Parathyroid adenoma (tissue), 2 donors: ENCODE data around the gene CDC42BPA.

ENCODE experiments used
- H2AFZ ChIP-seq: fragments of 300-600 bp; sonication (generic); one replicate; pipeline ENCODE4 v1.7.0; 2017; ENCODE audit warnings: antibody characterized with exemption, mild to moderate bottlenecking
- H3K27ac ChIP-seq: fragments of 300-600 bp; sonication (generic); one replicate; pipeline ENCODE4 v1.7.0; 2017
- H3K27me3 ChIP-seq: fragments of 300-600 bp; sonication (generic); one replicate; pipeline ENCODE4 v1.7.0; 2017; ENCODE audit warnings: low read length; ENCODE audit not compliant: control insufficient read depth, insufficient read depth
- H3K36me3 ChIP-seq: fragments of 300-600 bp; sonication (generic); one replicate; pipeline ENCODE4 v1.7.0; 2017; ENCODE audit warnings: low read length; ENCODE audit not compliant: control insufficient read depth, insufficient read depth
- H3K4me1 ChIP-seq: fragments of 300-600 bp; sonication (generic); one replicate; pipeline ENCODE4 v1.7.0; 2017; ENCODE audit warnings: control low read depth
- H3K4me2 ChIP-seq: fragments of 300-600 bp; sonication (generic); one replicate; pipeline ENCODE4 v1.7.0; 2017; ENCODE audit warnings: low read length
- H3K4me3 ChIP-seq: fragments of 300-600 bp; sonication (generic); one replicate; pipeline ENCODE4 v1.7.0; 2017; ENCODE audit warnings: low read depth, low read length
- H3K79me2 ChIP-seq: fragments of 300-600 bp; sonication (generic); one replicate; pipeline ENCODE4 v1.7.0; 2017; ENCODE audit warnings: control low read depth
- H3K9ac ChIP-seq: fragments of 300-600 bp; sonication (generic); one replicate; pipeline ENCODE4 v1.7.0; 2017; ENCODE audit warnings: mild to moderate bottlenecking
- H3K9me3 ChIP-seq: fragments of 300-600 bp; sonication (generic); one replicate; pipeline ENCODE4 v1.7.0; 2017; ENCODE audit warnings: low read length; ENCODE audit not compliant: control insufficient read depth
- CTCF ChIP-seq: fragments of 300-600 bp; sonication (generic); IDR thresholded peaks from one replicate; pipeline ENCODE4 v1.7.0; 2017; ENCODE audit warnings: antibody characterized with exemption, mild to moderate bottlenecking
- donor health status: primary hyperparathyroidism.

Gene CDC42BPA

GRCh38 chr1:226965581-226966440 is 352.5 kb downstream of the CDC42BPA start:
- TF ChIP-seq CTCF, result no peak
- Histone ChIP-seq H3K9ac (no peak overlapping the region), H3K27ac (no peak overlapping the region), H3K36me3 (no peaks in the 10 kb centered on the region), H3K27me3 (no peaks in the 10 kb centered on the region), H3K4me1 (no peaks in the 10 kb centered on the region), H3K79me2 (no peaks in the 10 kb centered on the region), H3K4me3 (no peak overlapping the region), H3K4me2 (no peak overlapping the region), H3K9me3 (no peaks in the 10 kb centered on the region), H2AFZ (no peak overlapping the region)

- H3K9ac ChIP-seq, result no peak overlapping the region
- H3K27me3 ChIP-seq, result no peaks in the 10 kb centered on the region
- no peak overlapping the region for H3K4me3 ChIP-seq
- no peak overlapping the region for H3K27ac ChIP-seq
- no peaks in the 10 kb centered on the region for H3K4me1 ChIP-seq
- H3K36me3 ChIP-seq, result no peaks in the 10 kb centered on the region
- H3K4me2 ChIP-seq, result no peak overlapping the region
- H3K79me2 ChIP-seq, result no peaks in the 10 kb centered on the region
- H3K9me3 ChIP-seq, result no peaks in the 10 kb centered on the region
- H2AFZ ChIP-seq, result no peak overlapping the region
- no peak for TF ChIP-seq CTCF
Observed at GRCh38 chr1:226964611-226965486, 353.4 kb downstream of the CDC42BPA start.

DNA sequence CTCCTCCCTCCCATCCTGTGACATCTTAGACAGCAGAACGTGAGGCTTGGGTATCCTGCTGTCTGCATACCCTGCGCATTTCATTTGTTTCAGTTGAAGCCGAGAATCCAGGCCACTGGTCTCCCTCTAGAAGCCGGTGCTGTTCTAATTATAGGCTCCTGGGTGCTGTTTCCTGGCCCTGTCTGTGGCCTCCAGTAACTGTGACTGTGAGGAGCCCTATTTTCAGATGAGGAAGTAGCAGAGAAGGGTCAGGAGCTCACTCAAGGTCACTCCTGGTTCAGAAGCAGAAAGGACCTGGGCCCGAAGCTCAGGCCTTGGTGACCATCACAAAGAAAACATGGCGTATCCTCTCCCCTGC is 354.2 kb downstream of the CDC42BPA start:
- Histone ChIP-seq H2AFZ (no peak overlapping the region), H3K79me2 (no peaks in the 10 kb centered on the region), H3K4me1 (no peaks in the 10 kb centered on the region), H3K36me3 (no peaks in the 10 kb centered on the region), H3K27me3 (no peaks in the 10 kb centered on the region), H3K9ac (no peak overlapping the region), H3K4me3 (no peak overlapping the region), H3K27ac (no peak overlapping the region), H3K9me3 (no peaks in the 10 kb centered on the region), H3K4me2 (no peak overlapping the region)
- TF ChIP-seq CTCF, result no peak

DNA sequence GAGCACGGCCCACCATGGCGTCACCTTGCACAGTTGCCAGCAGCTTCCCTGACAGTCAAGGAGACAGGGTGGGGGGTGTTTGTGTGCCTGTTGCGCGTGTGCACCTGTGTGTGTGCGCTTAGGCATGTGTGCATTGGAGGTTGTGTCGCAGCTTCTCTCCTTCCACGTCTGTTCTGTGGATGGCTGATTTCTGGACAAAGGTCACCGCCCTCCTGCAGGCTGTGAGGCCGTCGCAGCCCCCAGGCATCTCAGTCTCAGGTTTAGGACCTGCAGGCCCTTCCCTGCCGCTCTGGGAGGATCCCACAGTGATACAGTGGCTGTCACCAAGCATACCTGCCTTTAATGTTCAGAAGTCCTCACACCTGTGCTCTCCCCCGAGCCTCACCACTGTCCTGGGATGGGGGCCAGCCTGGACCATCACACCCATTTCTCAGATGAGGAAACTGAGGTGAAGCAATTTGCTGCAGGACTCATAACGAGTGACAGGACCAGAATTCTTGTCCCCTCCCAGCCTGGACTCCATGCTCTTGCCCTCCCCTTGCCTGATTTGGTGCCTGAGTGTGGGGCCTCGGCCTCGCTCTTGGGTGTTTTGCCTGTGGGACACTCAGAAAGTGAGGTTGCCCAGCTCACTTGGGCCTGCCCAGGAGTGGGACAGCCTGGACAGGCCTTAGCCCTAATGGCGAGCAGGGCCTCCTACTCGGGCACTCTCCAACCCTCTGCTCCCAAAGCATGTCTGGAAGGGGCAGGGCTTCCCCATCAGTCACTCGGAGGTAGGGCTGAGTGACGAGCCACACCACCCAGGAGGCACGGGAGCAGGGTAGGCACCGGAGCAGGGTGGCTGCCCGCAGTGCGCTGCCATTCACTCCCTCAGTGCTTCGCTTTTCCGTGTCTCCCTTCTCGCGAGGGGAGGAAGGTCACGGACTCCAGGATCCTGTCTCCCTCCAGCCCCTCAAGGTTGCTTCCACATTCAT is 355.6 kb downstream of the CDC42BPA start:
- H3K4me3 ChIP-seq, result no peak overlapping the region
- H3K4me2 ChIP-seq, result no peak overlapping the region
- H3K9me3 ChIP-seq, result no peaks in the 10 kb centered on the region
- no peak overlapping the region for H3K9ac ChIP-seq
- no peak for TF ChIP-seq CTCF
- no peaks in the 10 kb centered on the region for H3K36me3 ChIP-seq
- no peak overlapping the region for H2AFZ ChIP-seq
- no peaks in the 10 kb centered on the region for H3K27me3 ChIP-seq
- no peaks in the 10 kb centered on the region for H3K4me1 ChIP-seq
- no peaks in the 10 kb centered on the region for H3K79me2 ChIP-seq
- no peak overlapping the region for H3K27ac ChIP-seq
